GM20431 (cell line): ENCODE data around the gene RABAC1.

Source experiments
- in situ Hi-C: fragments of 300-500 bp; cut with MseI, MboI; formaldehyde crosslinking; loops from one replicate; pipeline ENCODE4 v1.15.0; 2020; ENCODE audit warnings: low sequenced_read_pairs; ENCODE audit not compliant: unreplicated experiment

Gene RABAC1

DNA sequence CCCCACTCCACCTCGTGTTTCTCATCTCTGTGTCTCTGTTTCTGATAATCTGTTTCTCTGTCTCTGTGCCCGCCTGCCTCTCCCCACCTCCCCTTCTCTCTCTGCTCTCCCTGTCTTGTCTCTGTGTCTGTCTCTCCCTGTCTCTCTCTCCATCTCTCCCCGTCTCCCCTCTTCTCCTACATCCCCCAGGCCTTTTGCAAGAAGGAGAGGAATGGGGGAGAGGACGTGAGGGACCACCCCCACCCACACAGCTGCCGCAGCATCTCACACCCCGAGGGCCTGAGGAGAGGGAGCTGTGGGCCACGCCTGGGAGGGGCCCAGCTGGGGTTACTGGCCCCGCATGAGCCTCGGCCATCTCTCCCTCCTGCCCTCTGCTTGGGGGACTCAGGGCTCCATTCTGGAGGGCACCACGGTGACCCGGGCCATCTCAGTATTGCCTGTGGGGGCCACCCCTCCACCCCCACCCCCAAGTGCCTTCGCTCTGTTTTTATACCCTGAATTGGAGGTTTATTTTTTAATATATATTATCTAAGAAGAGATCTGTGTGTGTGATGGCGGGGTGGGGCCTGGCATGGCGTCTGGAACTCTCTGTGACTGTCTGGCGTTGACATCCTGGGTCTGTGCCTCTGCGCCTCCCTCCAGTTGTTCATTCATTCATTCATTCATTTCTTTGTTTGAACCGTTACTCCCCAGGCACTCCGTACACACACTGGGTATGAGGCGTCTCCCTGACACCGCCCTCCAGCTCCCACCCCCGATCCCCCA is 52.0 kb downstream of the RABAC1 start:
- in situ Hi-C loops = no loop called here
